GM18505 (cell line): ENCODE measurements around the gene SLC25A29.
"Not testable (repeated sequence)": the region's sequence is repeated elsewhere in the genome, so short reads cannot be mapped to it uniquely, and the experiment has no call there.

Experiments
- ATAC-seq: cut with Tn5 transposase; IDR thresholded peaks from one replicate; pipeline ENCODE4 v1.9.1; 2021; ENCODE audit not compliant: unreplicated experiment
- POLR2A ChIP-seq: IDR thresholded peaks from 4 replicates; pipeline ENCODE4 v1.6.1; 2011; ENCODE audit warnings: borderline replicate concordance; ENCODE audit not compliant: insufficient read depth, insufficient read length; ENCODE audit errors: extremely low read depth

The SLC25A29 gene

GRCh38 chr14:100298551-100299237, 7.5 kb downstream of the SLC25A29 start:
- no peak for TF ChIP-seq POLR2A
- ATAC-seq: no peak

GRCh38 chr14:100297320-100298300, 8.6 kb downstream of the SLC25A29 start:
- TF ChIP-seq POLR2A: no peak
- peak; percentile 75 for ATAC-seq

- ATAC-seq: not testable (repeated sequence)
Observed at GRCh38 chr14:100296729-100297128, 9.5 kb downstream of the SLC25A29 start.

- TF ChIP-seq POLR2A: no peak
- no peak for ATAC-seq
Observed at GRCh38 chr14:100296106-100296651, 10.1 kb downstream of the SLC25A29 start.

- no peak for TF ChIP-seq POLR2A
- ATAC-seq: no peak
Observed at GRCh38 chr14:100295376-100296105, 10.7 kb downstream of the SLC25A29 start.

DNA sequence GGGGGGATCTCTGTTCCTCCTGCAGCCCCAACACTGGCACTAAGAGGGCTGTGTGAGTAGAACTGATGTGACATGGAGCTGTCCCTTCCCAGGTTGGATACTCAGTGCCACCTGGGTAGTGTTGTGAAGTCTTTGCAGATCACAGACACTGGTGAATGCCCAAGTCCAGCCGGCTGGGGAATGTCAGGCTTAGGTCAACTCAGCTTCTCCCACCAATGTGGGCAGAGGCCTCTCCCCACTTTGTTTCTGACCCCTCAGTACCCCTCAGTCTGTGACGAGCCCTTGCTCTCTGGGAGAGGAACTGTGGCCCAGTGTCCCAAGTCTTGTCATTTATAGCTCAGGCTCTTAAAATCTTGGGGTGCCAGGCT, 11.3 kb downstream of the SLC25A29 start:
- TF ChIP-seq POLR2A: no peak
- ATAC-seq: no peak

GRCh38 chr14:100294213-100294962, 11.9 kb downstream of the SLC25A29 start:
- ATAC-seq: peak; percentile 37
- no peak for TF ChIP-seq POLR2A

DNA sequence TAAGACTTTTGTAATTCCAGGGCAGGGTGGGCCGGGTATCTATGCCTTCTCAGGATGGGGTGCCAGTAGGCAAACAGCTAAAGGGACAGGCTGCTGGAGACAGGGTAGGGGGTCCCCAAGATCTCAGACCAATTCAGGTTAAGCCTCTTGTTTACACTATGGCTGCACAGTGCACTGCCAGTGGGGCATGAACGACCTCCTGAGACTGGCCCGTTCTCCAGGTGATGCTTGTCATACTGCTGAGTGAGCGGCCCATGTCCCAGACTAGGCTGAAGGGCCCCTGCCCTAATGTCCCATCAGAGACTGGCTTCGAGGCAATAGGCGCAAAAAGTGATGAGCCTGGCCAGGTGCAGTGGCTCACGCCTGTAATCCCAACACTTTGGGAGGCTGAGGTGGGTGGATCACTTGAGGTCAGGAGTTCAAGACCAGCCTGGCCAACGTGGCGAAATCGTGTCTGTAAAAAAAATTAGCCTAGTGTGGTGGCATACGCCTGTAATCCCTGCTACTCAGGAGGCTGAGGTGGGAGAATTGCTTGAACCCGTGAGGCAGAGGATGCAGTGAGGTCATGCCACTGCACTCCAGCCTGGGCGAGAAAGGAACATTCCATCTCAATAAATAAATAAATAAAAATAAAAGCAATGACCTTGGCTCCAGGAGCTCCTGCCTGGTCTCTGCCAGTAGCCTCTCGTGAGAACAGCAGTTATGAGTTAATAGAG, 12.6 kb downstream of the SLC25A29 start:
- no peak for ATAC-seq

DNA sequence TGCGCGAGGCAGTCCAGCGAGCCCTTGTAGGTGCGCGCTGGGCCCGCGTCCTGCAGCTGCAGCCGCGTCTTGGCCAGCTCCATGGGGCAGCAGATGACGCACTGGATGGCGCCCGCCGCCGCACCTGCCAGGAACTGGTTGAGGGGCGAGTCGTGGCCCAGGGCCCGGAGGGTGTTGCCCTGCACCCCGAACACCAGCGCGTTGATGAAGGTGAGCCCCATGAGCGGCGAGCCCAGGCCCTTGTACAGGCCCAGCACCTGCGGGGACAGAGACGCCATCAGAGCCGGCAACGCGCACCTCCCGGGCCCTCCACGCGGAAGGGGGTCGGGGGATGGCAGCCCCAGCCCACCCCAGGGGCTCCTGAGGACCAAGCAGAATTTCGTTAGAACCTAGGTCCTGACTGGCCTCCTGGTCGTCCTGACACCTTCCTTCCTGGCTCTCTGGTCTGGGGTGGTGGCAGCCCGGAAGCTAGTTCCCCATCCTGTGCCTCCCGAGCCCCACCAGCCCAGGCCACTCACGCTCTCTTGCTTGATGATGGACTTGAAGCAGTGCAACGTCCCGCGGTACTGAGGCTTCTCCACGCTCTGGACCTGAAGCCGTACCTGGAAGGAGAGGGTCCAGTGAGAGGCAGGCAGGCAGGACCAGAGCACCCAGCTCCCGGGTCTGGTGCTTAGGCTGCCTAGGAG, 13.3 kb downstream of the SLC25A29 start:
- no peak for ATAC-seq
- TF ChIP-seq POLR2A: no peak

More for the DNA sequence above, 12.6 kb downstream of the SLC25A29 start:
- TF ChIP-seq POLR2A: no peak

DNA sequence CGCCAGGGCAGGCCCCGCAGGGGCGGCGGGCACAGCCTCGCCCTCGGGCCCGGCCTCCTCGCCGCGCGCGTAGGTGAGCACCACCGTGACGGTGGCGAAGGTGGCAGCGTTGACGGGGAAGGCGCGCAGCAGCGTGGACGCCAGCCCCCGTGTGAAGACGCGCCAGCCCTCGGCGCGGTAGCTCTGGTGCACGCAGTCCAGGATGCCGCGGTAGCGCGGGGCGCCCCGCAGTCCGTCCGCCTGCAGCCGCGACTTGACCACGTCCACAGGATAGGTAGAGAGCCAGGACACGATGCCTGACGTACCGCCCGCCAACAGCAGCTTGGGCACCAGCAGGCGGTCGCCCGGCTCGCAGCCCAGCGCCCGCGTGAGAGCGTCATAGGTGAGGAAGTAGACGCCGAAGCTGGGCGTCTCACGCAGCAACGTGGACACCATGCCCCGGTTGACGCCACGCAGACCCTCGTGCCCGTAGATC, 13.9 kb downstream of the SLC25A29 start:
- no peak for TF ChIP-seq POLR2A
- no peak for ATAC-seq

- no peak for ATAC-seq
- TF ChIP-seq POLR2A: no peak
Observed at GRCh38 chr14:100291305-100292075, 14.8 kb downstream of the SLC25A29 start.
